Testis (tissue), 3 donors: Measurements from ENCODE around the gene FBXO24. TPM values are rescaled to one million over a fixed set of nuclear protein-coding genes. Genes with fewer than 3 reads are reported as not detected.

Experiments used
- DNase-seq: peaks from one replicate; pipeline ENCODE4 v3.0.0-alpha.2; 2019
- H3K27ac ChIP-seq, 2 donors: fragments of 200-600 bp; sonication (generic); one replicate each; pipeline ENCODE4 v1.5.1; 2019
- H3K27me3 ChIP-seq: fragments of 200-600 bp; sonication (generic); one replicate; pipeline ENCODE4 v1.5.1; 2019
- H3K36me3 ChIP-seq: fragments of 200-600 bp; sonication (generic); one replicate; pipeline ENCODE4 v1.5.1; 2017; ENCODE audit warnings: low read depth; ENCODE audit errors: missing control alignments
- H3K4me1 ChIP-seq: fragments of 200-600 bp; sonication (generic); one replicate; pipeline ENCODE4 v1.5.1; 2019
- H3K4me3 ChIP-seq, 2 donors: fragments of 200-600 bp; sonication (generic); one replicate each; pipeline ENCODE4 v1.5.1; 2017 to 2019
- H3K9me3 ChIP-seq: fragments of 200-600 bp; sonication (generic); one replicate; pipeline ENCODE4 v1.5.1; 2017
- POLR2A ChIP-seq: fragments of 450-650 bp; IDR thresholded peaks from one replicate; pipeline ENCODE4 v1.6.1; 2017; ENCODE audit warnings: antibody characterized with exemption, mild to moderate bottlenecking, moderate library complexity
- WGBS, 2 donors: methylation state at CpG; one replicate each; pipeline ENCODE4 v1.1.5; 2018; 5-methylcytosine and 5-hydroxymethylcytosine counted together
- intact Hi-C: fragments of 100-400 bp; cut with DNase I; formaldehyde crosslinking; loops from one replicate; pipeline ENCODE4 v1.15.1; 2023; ENCODE audit warnings: low total_unique reads
- polyA plus RNA-seq: library from polyadenylated mRNA; stranded (reverse); fragments of 350-450 nt; fragmentation: Illumina TruSeq; extraction: RNeasy Lipid Tissue Mini Kit (QIAGEN cat#74804); gene quantifications from one replicate; pipeline ENCODE4 v1.2.3, GENCODE V29; 2014; ENCODE audit warnings: low read depth, low replicate concordance; ENCODE audit not compliant: insufficient read depth
- total RNA-seq, 2 donors: library from RNA; depleted of rRNA; stranded (reverse); fragments of >200 nt; gene quantifications; one replicate each; pipeline ENCODE4 v1.2.3, GENCODE V29; 2016
- TF ChIP-seq, protein P1 (sequence below), 3 experiments: fragments of 450-650 bp in 2 of 3; fragments of 200-600 bp in 1 of 3; sonication (generic) in 1 of 3; IDR thresholded peaks; one replicate each; pipeline ENCODE4 v1.5.1; 2016 to 2019; ENCODE audit warnings: antibody characterized with exemption in 3 of 3, mild to moderate bottlenecking in 2 of 3, moderate library complexity in 1 of 3

FBXO24 gene
- total and polyA plus RNA-seq, 3 donors from 2014 or later: 37.5 to 112 (median 74.5) TPM

- no peaks in the 10 kb centered on the region for H3K9me3 ChIP-seq
- no peaks in the 10 kb centered on the region for H3K36me3 ChIP-seq
- intact Hi-C loops: no loop called here
- no peak overlapping the region for H3K4me3 ChIP-seq
- H3K4me1 ChIP-seq: peaks cover 2% of the 10 kb centered on the region
- no peak for TF ChIP-seq POLR2A
- TF ChIP-seq, protein P1, sequence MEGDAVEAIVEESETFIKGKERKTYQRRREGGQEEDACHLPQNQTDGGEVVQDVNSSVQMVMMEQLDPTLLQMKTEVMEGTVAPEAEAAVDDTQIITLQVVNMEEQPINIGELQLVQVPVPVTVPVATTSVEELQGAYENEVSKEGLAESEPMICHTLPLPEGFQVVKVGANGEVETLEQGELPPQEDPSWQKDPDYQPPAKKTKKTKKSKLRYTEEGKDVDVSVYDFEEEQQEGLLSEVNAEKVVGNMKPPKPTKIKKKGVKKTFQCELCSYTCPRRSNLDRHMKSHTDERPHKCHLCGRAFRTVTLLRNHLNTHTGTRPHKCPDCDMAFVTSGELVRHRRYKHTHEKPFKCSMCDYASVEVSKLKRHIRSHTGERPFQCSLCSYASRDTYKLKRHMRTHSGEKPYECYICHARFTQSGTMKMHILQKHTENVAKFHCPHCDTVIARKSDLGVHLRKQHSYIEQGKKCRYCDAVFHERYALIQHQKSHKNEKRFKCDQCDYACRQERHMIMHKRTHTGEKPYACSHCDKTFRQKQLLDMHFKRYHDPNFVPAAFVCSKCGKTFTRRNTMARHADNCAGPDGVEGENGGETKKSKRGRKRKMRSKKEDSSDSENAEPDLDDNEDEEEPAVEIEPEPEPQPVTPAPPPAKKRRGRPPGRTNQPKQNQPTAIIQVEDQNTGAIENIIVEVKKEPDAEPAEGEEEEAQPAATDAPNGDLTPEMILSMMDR (IDR thresholded peaks at IDR 0.05): no peak
- no peak overlapping the region for H3K27ac ChIP-seq
- no peaks in the 10 kb centered on the region for H3K27me3 ChIP-seq
- WGBS, 2 donors: 83 to 87% methylated on average over 15 of the region's 15 CpGs
- no peak for DNase-seq
Observed at GRCh38 chr7:100623951-100624824, 38.1 kb downstream of the FBXO24 start.

DNA sequence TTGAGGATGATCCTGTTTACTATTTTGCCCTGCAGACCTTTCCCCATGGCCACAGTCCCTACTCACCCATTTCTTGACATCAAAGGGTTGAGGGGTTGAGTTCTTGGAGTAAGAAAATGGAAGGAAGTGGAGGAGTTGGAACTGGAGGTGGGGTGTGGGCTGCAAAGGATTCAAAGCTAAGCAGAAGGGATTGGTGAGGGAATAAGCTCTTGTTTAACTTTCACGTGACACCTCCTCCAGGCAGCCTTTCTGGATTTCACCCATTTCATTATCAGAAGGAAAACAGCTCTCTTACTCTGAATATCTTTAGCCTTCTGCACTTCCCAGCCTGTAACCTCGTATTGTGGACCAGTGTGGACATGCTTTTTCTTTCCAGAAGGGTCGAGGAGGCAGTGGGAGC, 39.9 kb downstream of the FBXO24 start:
- peaks cover 2% of the 10 kb centered on the region for H3K4me1 ChIP-seq
- peak overlapping the region; percentile 20 to 21 for H3K4me3 ChIP-seq
- H3K9me3 ChIP-seq: no peaks in the 10 kb centered on the region
- TF ChIP-seq, protein P1 (IDR thresholded peaks at IDR 0.05): no peak
- no peak for TF ChIP-seq POLR2A
- H3K27me3 ChIP-seq: no peaks in the 10 kb centered on the region
- intact Hi-C loops: no loop called here
- H3K36me3 ChIP-seq: no peaks in the 10 kb centered on the region
- 9 to 13% methylated on average over 3 of the region's 3 CpGs for WGBS, 2 donors
- no peak overlapping the region for H3K27ac ChIP-seq
- no peak for DNase-seq

DNA sequence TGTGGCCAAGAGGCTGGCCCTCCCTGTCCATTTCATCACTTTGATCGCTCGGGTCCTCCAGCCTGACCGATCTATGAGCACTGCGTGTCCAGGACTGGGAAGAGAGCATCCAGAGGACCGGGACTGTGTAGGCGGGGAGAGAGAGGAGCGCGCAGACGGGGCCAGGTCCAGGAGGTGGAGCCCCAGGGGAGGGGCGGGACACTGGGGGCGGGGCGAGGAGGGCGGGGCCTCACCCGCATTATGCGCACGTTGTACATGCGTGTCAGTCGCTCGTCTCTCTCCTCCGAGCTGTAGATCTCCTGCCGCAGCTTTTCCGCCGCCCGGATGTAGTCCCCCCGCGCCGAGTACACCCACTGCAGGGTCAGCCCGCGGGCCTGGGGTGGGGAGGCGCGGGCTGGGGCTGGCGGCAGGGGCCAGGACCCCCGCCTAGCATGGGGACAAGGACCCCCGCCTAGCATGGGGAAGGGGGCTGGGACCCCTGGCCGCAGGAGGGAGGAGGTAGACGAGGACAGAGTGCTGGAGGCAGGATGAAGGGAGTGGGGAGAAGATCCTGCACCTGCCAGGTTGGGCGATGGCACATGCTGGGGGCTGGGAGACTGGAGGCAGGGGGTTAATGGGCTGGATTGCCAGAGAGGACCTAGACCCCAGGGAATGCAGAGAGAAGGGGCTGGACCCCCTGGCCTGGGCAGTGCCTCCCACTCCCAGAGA, 40.6 kb downstream of the FBXO24 start:
- peak; percentile 83 for DNase-seq
- H3K27ac ChIP-seq: no peak overlapping the region
- no peak for TF ChIP-seq POLR2A
- TF ChIP-seq, protein P1 (IDR thresholded peaks at IDR 0.05): no peak
- intact Hi-C loops: no loop called here
- H3K4me1 ChIP-seq: peaks cover 2% of the 10 kb centered on the region
- H3K9me3 ChIP-seq: no peaks in the 10 kb centered on the region
- H3K4me3 ChIP-seq: peak overlapping the region; percentile 20 to 21
- H3K36me3 ChIP-seq: no peaks in the 10 kb centered on the region
- no peaks in the 10 kb centered on the region for H3K27me3 ChIP-seq
- WGBS, 2 donors: 6 to 9% methylated on average over 9 to 37 of the region's 37 CpGs

DNA sequence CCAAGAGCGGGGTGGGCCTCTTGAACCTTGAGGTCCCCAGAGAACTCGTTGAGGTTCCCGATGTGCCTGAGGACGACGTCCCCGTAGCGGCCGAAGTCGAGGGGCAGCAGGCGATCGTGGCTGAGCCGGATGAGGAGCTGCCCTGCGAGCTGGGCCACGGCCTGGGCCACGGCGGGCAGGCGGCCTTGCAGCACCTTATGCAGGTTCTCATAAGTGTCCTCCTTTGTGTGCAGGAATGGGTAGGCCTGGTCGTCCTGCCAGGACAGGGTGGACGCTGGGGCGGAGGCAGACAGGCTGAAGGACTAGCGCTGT, 41.1 kb downstream of the FBXO24 start:
- Histone ChIP-seq H3K27me3 (no peaks in the 10 kb centered on the region), H3K27ac (no peak overlapping the region), H3K4me1 (peaks cover 2% of the 10 kb centered on the region), H3K9me3 (no peaks in the 10 kb centered on the region), H3K4me3 (peak overlapping the region; percentile 20 to 21), H3K36me3 (no peaks in the 10 kb centered on the region)
- no peak for TF ChIP-seq POLR2A
- TF ChIP-seq, protein P1 (IDR thresholded peaks at IDR 0.05): no peak
- no peak for DNase-seq
- WGBS, 2 donors: 83 to 93% methylated on average over 2 to 21 of the region's 21 CpGs
- intact Hi-C loops: no loop called here
